ENCODE data around the gene ITGB2.

ITGB2 gene

GRCh38 chr21:44842721-44843445 lies 77.8 kb downstream of the ITGB2 start:
- DNase-seq: no peak

- no peak for DNase-seq
These were observed 78.6 kb downstream of the ITGB2 start for GRCh38 chr21:44842087-44842486.

- no peak for DNase-seq
These were observed 79.9 kb downstream of the ITGB2 start for GRCh38 chr21:44840771-44841170.

GRCh38 chr21:44838951-44839350 lies 81.7 kb downstream of the ITGB2 start:
- DNase-seq: no peak

GRCh38 chr21:44838039-44838895 lies 82.4 kb downstream of the ITGB2 start:
- DNase-seq: no peak

GRCh38 chr21:44837537-44837936 lies 83.2 kb downstream of the ITGB2 start:
- no peak for DNase-seq

- no peak for DNase-seq
These were observed 83.8 kb downstream of the ITGB2 start for GRCh38 chr21:44836666-44837471.

- no peak for DNase-seq
These were observed 84.4 kb downstream of the ITGB2 start for GRCh38 chr21:44836349-44836665.
